PC-3 (cell line): ENCODE data around the gene TOP2B.

Experiments
- CTCF ChIP-seq: fragments of 300-600 bp; sonication (generic); conservative IDR thresholded peaks from 2 replicates; pipeline ENCODE4 v1.5.1; 2017; ENCODE audit warnings: antibody characterized with exemption, low read depth, mild to moderate bottlenecking, low read length
- EZH2 ChIP-seq: fragments of 300-600 bp; sonication (generic); IDR thresholded peaks from one replicate; pipeline ENCODE4 v1.6.1; 2017; ENCODE audit warnings: antibody characterized with exemption, mild to moderate bottlenecking, low read length; ENCODE audit not compliant: unreplicated experiment

- TF ChIP-seq CTCF: no peak
- TF ChIP-seq EZH2: no peak
Measured at GRCh38 chr3:25678581-25678980, 13.9 kb upstream of the TOP2B start.
